Breast epithelium (tissue), 3 donors: Measurements from ENCODE around the gene MEF2B.

Experiments
- POLR2A ChIP-seq: fragments of 450-650 bp; IDR thresholded peaks from one replicate; pipeline ENCODE4 v1.6.1; 2016; ENCODE audit warnings: antibody characterized with exemption, mild to moderate bottlenecking, moderate library complexity
- POLR2AphosphoS5 ChIP-seq, 3 donors: sonication (generic); formaldehyde crosslinking; IDR thresholded peaks; one replicate each; pipeline ENCODE4 v1.6.1; 2017; ENCODE audit warnings: antibody characterized with exemption in 3 of 3

DNA sequence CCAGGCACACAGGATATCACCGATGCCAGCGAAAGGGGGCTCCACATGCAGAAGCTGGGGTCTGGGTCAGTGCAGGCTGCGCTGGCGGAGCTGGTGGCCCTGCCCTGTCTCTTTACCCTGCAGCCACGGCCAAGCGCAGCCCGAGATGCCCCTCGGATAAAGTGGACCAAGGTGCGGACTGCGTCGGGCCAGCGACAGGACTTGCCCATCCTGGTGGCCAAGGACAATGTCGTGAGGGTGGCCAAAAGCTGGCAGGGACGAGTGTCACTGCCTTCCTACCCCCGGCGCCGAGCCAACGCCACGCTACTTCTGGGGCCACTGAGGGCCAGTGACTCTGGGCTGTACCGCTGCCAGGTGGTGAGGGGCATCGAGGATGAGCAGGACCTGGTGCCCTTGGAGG, 48.8 kb upstream of the MEF2B start:
- TF ChIP-seq POLR2A (no peak), POLR2AphosphoS5 (IDR thresholded peaks at IDR 0.05) (no peak)
